ENCODE data around the gene MFN2. TPM values are rescaled to one million over a fixed set of nuclear protein-coding genes. Genes with fewer than 3 reads are reported as not detected.

The MFN2 gene
- total and polyA plus RNA-seq, 9 of the 15 experiments (the other 6 are each of a cell fraction or from before 2014, with no cell fraction given) = 10.5 to 158 (median 87.1) TPM

DNA sequence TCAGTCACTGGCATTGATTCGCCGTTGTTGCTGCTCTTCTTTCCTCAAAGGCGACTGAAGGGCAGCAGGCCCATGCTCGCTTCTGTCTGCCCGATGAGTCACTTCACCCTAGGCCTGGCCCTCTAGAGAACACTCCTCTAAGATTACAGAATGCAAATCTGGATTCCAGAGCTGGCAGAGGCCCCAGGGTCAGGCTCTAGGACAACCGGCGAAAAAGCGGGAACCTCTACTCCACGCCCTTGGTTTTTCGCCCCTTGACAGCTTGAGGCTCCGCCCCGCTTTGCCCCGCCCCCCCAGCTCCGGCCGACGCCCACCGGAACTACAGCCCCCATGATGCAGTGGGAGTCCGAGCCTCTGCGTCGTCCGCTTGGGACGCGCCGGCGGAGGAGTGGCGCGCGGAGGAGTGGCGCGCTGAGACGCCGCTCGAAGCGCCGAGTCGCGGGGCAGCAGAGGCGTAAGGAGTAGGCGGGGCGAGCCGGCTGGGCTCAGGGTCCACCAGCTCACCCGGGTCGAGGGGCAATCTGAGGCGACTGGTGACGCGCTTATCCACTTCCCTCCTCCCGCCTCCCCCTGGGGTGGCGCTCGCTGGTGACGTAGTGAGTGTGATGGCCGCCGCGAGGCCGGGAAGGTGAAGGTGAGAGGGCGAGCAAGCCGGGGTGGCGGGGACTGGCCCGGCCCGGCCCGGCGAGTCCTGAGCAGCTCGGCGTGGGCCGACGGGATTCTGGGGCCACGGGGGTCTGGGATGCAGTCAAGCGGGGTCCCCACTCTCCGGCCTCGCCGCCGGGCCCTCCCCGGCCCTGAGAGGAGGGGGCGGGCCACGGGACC lies at the start of gene MFN2 (continued):
- TF ChIP-seq, protein P1, sequence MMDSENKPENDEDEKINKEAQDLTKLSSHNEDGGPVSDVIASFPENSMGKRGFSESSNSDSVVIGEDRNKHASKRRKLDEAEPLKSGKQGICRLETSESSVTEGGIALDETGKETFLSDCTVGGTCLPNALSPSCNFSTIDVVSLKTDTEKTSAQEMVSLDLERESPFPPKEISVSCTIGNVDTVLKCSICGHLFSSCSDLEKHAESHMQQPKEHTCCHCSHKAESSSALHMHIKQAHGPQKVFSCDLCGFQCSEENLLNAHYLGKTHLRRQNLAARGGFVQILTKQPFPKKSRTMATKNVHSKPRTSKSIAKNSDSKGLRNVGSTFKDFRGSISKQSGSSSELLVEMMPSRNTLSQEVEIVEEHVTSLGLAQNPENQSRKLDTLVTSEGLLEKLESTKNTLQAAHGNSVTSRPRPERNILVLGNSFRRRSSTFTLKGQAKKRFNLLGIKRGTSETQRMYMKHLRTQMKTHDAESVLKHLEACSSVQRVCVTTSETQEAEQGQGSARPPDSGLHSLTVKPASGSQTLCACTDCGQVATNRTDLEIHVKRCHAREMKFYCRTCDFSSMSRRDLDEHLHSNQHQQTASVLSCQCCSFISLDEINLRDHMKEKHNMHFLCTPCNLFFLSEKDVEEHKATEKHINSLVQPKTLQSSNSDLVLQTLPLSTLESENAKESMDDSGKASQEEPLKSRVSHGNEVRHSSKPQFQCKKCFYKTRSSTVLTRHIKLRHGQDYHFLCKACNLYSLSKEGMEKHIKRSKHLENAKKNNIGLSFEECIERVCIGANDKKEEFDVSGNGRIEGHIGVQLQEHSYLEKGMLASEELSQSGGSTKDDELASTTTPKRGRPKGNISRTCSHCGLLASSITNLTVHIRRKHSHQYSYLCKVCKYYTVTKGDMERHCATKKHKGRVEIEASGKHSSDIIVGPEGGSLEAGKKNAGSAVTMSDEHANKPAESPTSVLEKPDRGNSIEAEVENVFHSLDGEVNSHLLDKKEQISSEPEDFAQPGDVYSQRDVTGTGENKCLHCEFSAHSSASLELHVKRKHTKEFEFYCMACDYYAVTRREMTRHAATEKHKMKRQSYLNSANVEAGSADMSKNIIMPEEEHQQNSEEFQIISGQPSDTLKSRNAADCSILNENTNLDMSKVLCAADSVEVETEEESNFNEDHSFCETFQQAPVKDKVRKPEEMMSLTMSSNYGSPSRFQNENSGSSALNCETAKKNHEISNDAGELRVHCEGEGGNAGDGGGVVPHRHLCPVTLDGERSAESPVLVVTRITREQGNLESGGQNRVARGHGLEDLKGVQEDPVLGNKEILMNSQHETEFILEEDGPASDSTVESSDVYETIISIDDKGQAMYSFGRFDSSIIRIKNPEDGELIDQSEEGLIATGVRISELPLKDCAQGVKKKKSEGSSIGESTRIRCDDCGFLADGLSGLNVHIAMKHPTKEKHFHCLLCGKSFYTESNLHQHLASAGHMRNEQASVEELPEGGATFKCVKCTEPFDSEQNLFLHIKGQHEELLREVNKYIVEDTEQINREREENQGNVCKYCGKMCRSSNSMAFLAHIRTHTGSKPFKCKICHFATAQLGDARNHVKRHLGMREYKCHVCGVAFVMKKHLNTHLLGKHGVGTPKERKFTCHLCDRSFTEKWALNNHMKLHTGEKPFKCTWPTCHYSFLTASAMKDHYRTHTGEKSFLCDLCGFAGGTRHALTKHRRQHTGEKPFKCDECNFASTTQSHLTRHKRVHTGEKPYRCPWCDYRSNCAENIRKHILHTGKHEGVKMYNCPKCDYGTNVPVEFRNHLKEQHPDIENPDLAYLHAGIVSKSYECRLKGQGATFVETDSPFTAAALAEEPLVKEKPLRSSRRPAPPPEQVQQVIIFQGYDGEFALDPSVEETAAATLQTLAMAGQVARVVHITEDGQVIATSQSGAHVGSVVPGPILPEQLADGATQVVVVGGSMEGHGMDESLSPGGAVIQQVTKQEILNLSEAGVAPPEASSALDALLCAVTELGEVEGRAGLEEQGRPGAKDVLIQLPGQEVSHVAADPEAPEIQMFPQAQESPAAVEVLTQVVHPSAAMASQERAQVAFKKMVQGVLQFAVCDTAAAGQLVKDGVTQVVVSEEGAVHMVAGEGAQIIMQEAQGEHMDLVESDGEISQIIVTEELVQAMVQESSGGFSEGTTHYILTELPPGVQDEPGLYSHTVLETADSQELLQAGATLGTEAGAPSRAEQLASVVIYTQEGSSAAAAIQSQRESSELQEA (IDR thresholded peaks at IDR 0.05; ENCODE audit: low read depth) = no peak
- peak; percentile 94 for TF ChIP-seq SPI1 (IDR thresholded peaks at IDR 0.05; ENCODE audit: borderline replicate concordance, low read depth, low read length)
- TF ChIP-seq TEAD1 (CRISPR knock-in tag; IDR thresholded peaks at IDR 0.05) = 0 out of 4 replicates have a peak, but pooled peaks of 1 of the 2 experiments have one; percentile 2
- TF ChIP-seq FOS (IDR thresholded peaks at IDR 0.05; ENCODE audit: extremely low read depth, insufficient read length) = no peak
- peak; percentile 92 for TF ChIP-seq U2AF1 (optimal IDR thresholded peaks at IDR 0.05; ENCODE audit: low read depth, low read length)
- no peak for TF ChIP-seq GTF2F1 (IDR thresholded peaks at IDR 0.05; ENCODE audit: low read depth, low read length)
- peak; percentile 95 for TF ChIP-seq FIP1L1 (IDR thresholded peaks at IDR 0.05; ENCODE audit: low read depth, low read length, poor library complexity, severe bottlenecking)
- no peak for TF ChIP-seq ZNF239 (CRISPR knock-in tag; IDR thresholded peaks at IDR 0.05)
- TF ChIP-seq, protein P2, sequence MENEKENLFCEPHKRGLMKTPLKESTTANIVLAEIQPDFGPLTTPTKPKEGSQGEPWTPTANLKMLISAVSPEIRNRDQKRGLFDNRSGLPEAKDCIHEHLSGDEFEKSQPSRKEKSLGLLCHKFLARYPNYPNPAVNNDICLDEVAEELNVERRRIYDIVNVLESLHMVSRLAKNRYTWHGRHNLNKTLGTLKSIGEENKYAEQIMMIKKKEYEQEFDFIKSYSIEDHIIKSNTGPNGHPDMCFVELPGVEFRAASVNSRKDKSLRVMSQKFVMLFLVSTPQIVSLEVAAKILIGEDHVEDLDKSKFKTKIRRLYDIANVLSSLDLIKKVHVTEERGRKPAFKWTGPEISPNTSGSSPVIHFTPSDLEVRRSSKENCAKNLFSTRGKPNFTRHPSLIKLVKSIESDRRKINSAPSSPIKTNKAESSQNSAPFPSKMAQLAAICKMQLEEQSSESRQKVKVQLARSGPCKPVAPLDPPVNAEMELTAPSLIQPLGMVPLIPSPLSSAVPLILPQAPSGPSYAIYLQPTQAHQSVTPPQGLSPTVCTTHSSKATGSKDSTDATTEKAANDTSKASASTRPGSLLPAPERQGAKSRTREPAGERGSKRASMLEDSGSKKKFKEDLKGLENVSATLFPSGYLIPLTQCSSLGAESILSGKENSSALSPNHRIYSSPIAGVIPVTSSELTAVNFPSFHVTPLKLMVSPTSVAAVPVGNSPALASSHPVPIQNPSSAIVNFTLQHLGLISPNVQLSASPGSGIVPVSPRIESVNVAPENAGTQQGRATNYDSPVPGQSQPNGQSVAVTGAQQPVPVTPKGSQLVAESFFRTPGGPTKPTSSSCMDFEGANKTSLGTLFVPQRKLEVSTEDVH (IDR thresholded peaks at IDR 0.05; ENCODE audit: low read depth, partially characterized antibody) = peak; percentile 87
- TF ChIP-seq ZNF717 (CRISPR knock-in tag; IDR thresholded peaks at IDR 0.05) = no peak
- TF ChIP-seq PYGO2 (tag; IDR thresholded peaks at IDR 0.05) = no peak
- peak; percentile 72; the same call in 1 of the 2 replicates for TF ChIP-seq ERF (CRISPR knock-in tag; IDR thresholded peaks at IDR 0.05)
- no peak for TF ChIP-seq ARHGAP35 (IDR thresholded peaks at IDR 0.05; ENCODE audit: partially characterized antibody)
- no peak for TF ChIP-seq GATAD2A (IDR thresholded peaks at IDR 0.05)
